Heart left ventricle (tissue), 13 donors: ENCODE measurements around the gene GDI1.

Experiments used
- POLR2A ChIP-seq, 2 donors: fragments of 450-650 bp; IDR thresholded peaks; one replicate each; pipeline ENCODE4 v1.6.1; 2017; ENCODE audit warnings: antibody characterized with exemption in 2 of 2, mild to moderate bottlenecking in 2 of 2, moderate library complexity in 2 of 2
- TF ChIP-seq, protein P1 (sequence below), 12 donors: fragments of 200-600 bp; sonication (generic) in 4 of 12; IDR thresholded peaks; one replicate each; pipeline versions ENCODE4 v1.5.0 to v1.8.0; 2018 to 2022; ENCODE audit warnings: antibody characterized with exemption in 12 of 12, mild to moderate bottlenecking in 5 of 12
- donor health status: ischemic (EF 13 %, LVEDD 7.1; RV severe dilation, severe dysfunction).
- donor health status: DM: no; HTN: yes; CAD: no.
- donor health status: DM: no; HTN: no; CAD: no.
- donor health status: ischemic (EF 25% LVEDD 6.9; RV normal size, moderate dysfunction).
- donor health status: ischemic (EF 25% LVEDD 5.7; RV mildly dilated, moderate dysfunction).
- donor health status: ischemic (EF 35%, LVEDD 5.7; RV mildly dilated, moderate dysfunction).
- donor health status: nonischemic (EF 11% LVEDD 7.7; RV severe dilation, severe dysfunction).
- donor health status: DM: yes; HTN: yes; CAD: no.
- donor health status: PGD.
- donor health status: ischemic (EF 29% LVEDD 5.4; RV normal size, mild dysfunction).
- donor health status: nonischemic (EF 23%, LVEDD 6.1; RV moderate dilation, normal function).

DNA sequence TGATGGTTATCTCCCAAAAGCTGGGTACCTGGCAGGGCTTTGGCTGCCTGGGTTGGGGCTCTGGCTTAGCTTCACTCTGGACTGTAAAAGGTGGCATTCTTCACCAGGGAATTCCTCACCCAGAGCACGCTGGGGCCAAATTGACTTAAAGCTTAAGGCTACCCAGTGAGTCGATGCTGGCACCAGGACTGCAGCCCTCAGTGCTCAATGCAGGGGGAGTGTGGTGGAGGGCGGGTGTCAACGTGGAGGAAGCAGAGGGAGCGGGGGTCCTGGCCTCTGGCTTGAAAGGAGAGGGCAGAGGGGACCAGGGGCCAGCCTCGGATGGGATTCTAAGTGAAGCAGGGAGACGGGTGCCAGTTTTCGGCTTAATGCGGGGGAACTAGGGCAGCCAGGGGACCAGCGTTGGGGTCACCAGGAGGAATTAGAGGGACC lies 6.5 kb downstream of the GDI1 start:
- TF ChIP-seq, protein P1, sequence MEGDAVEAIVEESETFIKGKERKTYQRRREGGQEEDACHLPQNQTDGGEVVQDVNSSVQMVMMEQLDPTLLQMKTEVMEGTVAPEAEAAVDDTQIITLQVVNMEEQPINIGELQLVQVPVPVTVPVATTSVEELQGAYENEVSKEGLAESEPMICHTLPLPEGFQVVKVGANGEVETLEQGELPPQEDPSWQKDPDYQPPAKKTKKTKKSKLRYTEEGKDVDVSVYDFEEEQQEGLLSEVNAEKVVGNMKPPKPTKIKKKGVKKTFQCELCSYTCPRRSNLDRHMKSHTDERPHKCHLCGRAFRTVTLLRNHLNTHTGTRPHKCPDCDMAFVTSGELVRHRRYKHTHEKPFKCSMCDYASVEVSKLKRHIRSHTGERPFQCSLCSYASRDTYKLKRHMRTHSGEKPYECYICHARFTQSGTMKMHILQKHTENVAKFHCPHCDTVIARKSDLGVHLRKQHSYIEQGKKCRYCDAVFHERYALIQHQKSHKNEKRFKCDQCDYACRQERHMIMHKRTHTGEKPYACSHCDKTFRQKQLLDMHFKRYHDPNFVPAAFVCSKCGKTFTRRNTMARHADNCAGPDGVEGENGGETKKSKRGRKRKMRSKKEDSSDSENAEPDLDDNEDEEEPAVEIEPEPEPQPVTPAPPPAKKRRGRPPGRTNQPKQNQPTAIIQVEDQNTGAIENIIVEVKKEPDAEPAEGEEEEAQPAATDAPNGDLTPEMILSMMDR (IDR thresholded peaks at IDR 0.05): no peak
- no peak for TF ChIP-seq POLR2A (IDR thresholded peaks at IDR 0.05)
